Activated CD4-positive, alpha-beta T cell treated with anti-CD3 and anti-CD28 coated beads, Interleukin-2, amount 10 ng/mL, durations not matched to agents 24 days and 14 days (primary cell): ENCODE measurements around the gene OGDH. TPM values are rescaled to one million over a fixed set of nuclear protein-coding genes. Genes with fewer than 3 reads are reported as not detected.
"Not testable (repeated sequence)": the region's sequence is repeated elsewhere in the genome, so short reads cannot be mapped to it uniquely, and the experiment has no call there.

ENCODE experiments used
- DNase-seq: peaks from one replicate; pipeline ENCODE4 v3.0.0; 2022
- H3K27ac Mint-ChIP-seq: one replicate; pipeline ENCODE4 v1.8.0; 2022; ENCODE audit warnings: mild to moderate bottlenecking, mixed read lengths
- H3K27me3 Mint-ChIP-seq: one replicate; pipeline ENCODE4 v1.8.0; 2022; ENCODE audit warnings: mixed read lengths
- H3K36me3 Mint-ChIP-seq: one replicate; pipeline ENCODE4 v1.8.0; 2022; ENCODE audit warnings: low read depth, mild to moderate bottlenecking, mixed read lengths
- H3K4me1 Mint-ChIP-seq: one replicate; pipeline ENCODE4 v1.8.0; 2021; ENCODE audit warnings: mixed read lengths
- H3K4me3 Mint-ChIP-seq: one replicate; pipeline ENCODE4 v1.8.0; 2022; ENCODE audit warnings: mild to moderate bottlenecking, moderate library complexity, mixed read lengths
- H3K9me3 Mint-ChIP-seq: one replicate; pipeline ENCODE4 v1.8.0; 2021; ENCODE audit warnings: mixed read lengths
- intact Hi-C: fragments of 100-400 bp; cut with micrococcal nuclease; formaldehyde crosslinking; loops from one replicate; pipeline ENCODE4 v1.15.1; 2023
- total RNA-seq: library from RNA; stranded (reverse); gene quantifications from 2 replicates; pipeline ENCODE4 v1.2.3, GENCODE V29; 2022

The OGDH gene
- 99.5 and 102 TPM in 2 replicates for total RNA-seq

- intact Hi-C loops, result loop anchor here (1.0 to 5.0 kb wide), 12 partner anchors 11 to 504 kb away; partner anchors contain the start of genes CCM2, H2AZ2, MYO1G and PPIA
- peaks cover 12% of the 10 kb centered on the region for H3K36me3 Mint-ChIP-seq
Observed at GRCh38 chr7:44606341-44607140, at the start of gene OGDH. OGDH (plus strand) TSS chr7:44606627; CDS start chr7:44624344, 17,717 bp downstream.

DNA sequence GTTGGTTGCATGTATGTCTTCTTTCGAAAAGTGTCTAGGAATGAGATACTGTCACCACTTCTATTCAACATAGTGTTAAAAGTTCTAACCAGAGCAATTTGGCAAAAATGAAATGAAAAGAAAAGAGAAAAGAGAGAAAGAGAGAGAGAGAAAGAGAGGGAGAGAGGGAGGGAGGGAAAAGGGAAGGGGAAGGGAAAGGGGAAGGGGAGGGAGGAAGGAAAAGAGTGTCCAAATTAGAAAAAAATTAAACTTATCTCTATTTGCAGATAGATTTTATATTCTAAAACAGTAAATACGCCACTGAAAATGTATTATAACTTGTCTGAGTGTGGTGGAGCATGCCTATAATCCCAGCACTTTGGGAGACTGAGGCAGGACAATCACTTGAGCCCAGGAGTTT, 48.9 kb upstream of the OGDH start:
- Mint-ChIP-seq H3K27me3 (peaks cover 13% of the 10 kb centered on the region), H3K36me3 (no peaks in the 10 kb centered on the region), H3K27ac (no peak overlapping the region), H3K4me1 (no peaks in the 10 kb centered on the region), H3K9me3 (no peaks in the 10 kb centered on the region), H3K4me3 (no peak overlapping the region)
- intact Hi-C loops, result no loop called here
- DNase-seq, result no peak

More at GRCh38 chr7:44606341-44607140, at the start of gene OGDH:
- no peaks in the 10 kb centered on the region for H3K9me3 Mint-ChIP-seq
- H3K27me3 Mint-ChIP-seq, result peaks cover 11% of the 10 kb centered on the region
- peak within 1 kb of the TSS; percentile 99 for H3K4me3 Mint-ChIP-seq
- peak; percentile 100 for DNase-seq
- peak within 1 kb of the TSS; percentile 100 for H3K27ac Mint-ChIP-seq
- peaks cover 30% of the 10 kb centered on the region for H3K4me1 Mint-ChIP-seq

- H3K27ac Mint-ChIP-seq, result no peak overlapping the region
- peaks cover 9% of the 10 kb centered on the region for H3K36me3 Mint-ChIP-seq
- no peaks in the 10 kb centered on the region for H3K4me1 Mint-ChIP-seq
- H3K9me3 Mint-ChIP-seq, result no peaks in the 10 kb centered on the region
- H3K27me3 Mint-ChIP-seq, result peaks cover 10% of the 10 kb centered on the region
- H3K4me3 Mint-ChIP-seq, result no peak overlapping the region
- DNase-seq, result no peak
- intact Hi-C loops, result no loop called here
Observed at GRCh38 chr7:44559485-44559884, 46.9 kb upstream of the OGDH start.

DNA sequence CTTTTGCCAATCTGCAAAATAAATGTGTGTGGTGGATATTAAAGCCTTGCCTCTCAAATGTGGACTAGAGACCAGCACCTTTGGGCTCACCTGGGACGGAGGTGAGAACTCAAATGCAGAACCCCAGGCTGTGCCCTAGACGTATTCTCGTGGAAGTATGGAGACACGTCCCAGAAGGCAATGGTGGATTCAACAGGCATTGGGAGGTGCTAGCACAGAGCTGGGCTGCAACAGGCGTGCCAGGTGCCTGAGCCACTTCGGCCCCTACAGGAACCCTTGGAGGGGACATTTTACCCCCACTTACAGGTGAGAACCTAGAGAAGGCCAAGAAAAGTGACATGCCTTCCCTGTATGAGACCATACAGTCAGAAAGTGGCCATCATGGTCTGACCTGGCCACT, 44.9 kb upstream of the OGDH start:
- intact Hi-C loops, result no loop called here
- Mint-ChIP-seq H3K36me3 (peaks cover 23% of the 10 kb centered on the region), H3K4me3 (no peak overlapping the region), H3K9me3 (no peaks in the 10 kb centered on the region), H3K27me3 (peaks cover 3% of the 10 kb centered on the region), H3K27ac (no peak overlapping the region), H3K4me1 (no peaks in the 10 kb centered on the region)
- no peak for DNase-seq

DNA sequence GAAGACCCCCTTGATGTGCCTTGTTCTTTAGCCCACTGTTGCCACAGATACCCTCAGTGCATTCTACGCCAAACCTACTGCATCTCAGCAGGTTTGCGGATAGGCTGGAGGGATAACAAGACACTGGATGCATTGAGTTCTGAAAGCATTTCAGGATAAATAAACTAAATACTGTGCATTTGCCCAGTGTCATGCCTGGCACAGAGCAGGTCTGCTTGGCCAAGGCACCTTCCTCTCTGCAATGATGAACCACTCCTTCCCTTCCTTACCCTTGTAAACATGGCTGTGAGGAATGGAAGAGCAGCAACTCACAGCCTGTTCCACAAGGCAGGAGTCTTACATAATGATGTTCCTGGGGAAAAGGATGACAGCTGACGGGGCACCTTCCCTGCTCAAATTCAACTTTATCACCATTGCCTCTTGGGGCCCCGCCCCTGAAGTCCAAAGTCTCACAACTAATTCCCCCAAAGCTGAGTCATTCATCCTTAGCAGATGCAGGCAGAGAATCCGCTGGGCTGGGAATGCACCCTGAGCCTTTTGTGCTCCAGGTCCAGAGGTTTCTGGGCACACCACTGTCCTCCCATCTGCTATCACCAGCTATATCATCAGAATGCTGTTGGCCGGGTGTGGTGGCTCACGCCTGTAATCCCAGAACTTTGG, 44.3 kb upstream of the OGDH start:
- Mint-ChIP-seq H3K9me3 (no peaks in the 10 kb centered on the region), H3K36me3 (peaks cover 27% of the 10 kb centered on the region), H3K4me1 (no peaks in the 10 kb centered on the region), H3K27ac (no peak overlapping the region), H3K27me3 (peaks cover 2% of the 10 kb centered on the region), H3K4me3 (no peak overlapping the region)
- no peak for DNase-seq
- intact Hi-C loops, result no loop called here

DNA sequence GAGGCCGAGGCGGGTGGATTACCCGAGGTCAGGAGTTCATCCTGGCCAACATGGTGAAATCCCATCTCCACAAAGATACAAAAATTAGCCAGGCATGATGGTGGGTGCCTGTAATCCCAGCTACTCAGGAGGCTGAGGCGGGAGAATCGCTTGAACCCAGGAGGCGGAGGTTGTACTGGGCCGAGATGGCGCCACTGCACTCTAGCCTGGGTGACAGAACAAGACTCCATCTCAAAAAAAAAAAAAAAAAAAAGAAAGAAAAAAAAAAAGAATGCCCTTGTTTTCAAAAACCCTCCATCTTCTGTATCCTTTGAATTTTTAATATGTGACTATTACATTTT, 43.8 kb upstream of the OGDH start:
- peaks cover 32% of the 10 kb centered on the region for H3K36me3 Mint-ChIP-seq

DNA sequence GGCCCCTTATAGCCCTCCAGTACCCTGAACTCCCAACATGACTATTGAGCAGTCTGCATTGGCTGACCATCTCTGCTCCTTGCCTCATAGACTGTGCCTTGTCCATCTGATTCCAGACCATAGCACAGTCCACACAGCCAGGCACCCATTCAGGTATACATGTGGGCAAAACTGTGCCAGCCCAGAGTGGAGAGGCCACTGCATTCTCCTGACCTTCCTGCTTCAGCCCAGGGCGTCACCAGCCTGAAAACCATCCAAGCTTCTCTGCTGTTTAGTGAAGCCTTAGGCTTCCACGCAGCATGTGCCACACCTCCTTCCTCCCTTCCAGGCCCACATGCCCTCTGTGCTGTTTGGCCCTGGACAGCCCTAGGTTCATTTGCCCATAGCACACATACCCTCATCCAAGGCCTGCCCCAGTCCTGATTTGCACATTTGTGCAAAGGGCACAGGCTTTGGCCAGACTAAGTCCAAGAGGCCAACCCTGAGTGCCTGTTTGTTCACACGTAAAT, 43.2 kb upstream of the OGDH start:
- H3K4me1 Mint-ChIP-seq, result no peaks in the 10 kb centered on the region
- H3K4me3 Mint-ChIP-seq, result no peak overlapping the region
- H3K36me3 Mint-ChIP-seq, result peaks cover 37% of the 10 kb centered on the region
- no peak for DNase-seq
- no peaks in the 10 kb centered on the region for H3K9me3 Mint-ChIP-seq
- intact Hi-C loops, result no loop called here
- H3K27ac Mint-ChIP-seq, result no peak overlapping the region
- no peaks in the 10 kb centered on the region for H3K27me3 Mint-ChIP-seq

More for the DNA sequence above, 43.8 kb upstream of the OGDH start:
- H3K27me3 Mint-ChIP-seq, H3K27ac Mint-ChIP-seq, DNase-seq, H3K9me3 Mint-ChIP-seq, intact Hi-C loops, H3K4me3 Mint-ChIP-seq, H3K4me1 Mint-ChIP-seq: not testable (repeated sequence)

GRCh38 chr7:44564606-44565005, 41.8 kb upstream of the OGDH start:
- no peaks in the 10 kb centered on the region for H3K4me1 Mint-ChIP-seq
- intact Hi-C loops, result loop anchor here (2.0 kb wide), 2 partner anchors 216 to 324 kb away; no protein-coding TSS in a partner anchor
- H3K36me3 Mint-ChIP-seq, result peaks cover 49% of the 10 kb centered on the region
- no peak overlapping the region for H3K27ac Mint-ChIP-seq
- no peak overlapping the region for H3K4me3 Mint-ChIP-seq
- DNase-seq, result no peak
- no peaks in the 10 kb centered on the region for H3K27me3 Mint-ChIP-seq
- H3K9me3 Mint-ChIP-seq, result no peaks in the 10 kb centered on the region

GRCh38 chr7:44565097-44565794, 41.2 kb upstream of the OGDH start:
- intact Hi-C loops, result loop anchor here (2.0 kb wide), 2 partner anchors 216 to 324 kb away; no protein-coding TSS in a partner anchor
- Mint-ChIP-seq H3K27me3 (no peaks in the 10 kb centered on the region), H3K9me3 (no peaks in the 10 kb centered on the region), H3K36me3 (peaks cover 53% of the 10 kb centered on the region), H3K27ac (peak overlapping the region; percentile 38), H3K4me1 (no peaks in the 10 kb centered on the region), H3K4me3 (no peak overlapping the region)
- DNase-seq, result peak; percentile 90

DNA sequence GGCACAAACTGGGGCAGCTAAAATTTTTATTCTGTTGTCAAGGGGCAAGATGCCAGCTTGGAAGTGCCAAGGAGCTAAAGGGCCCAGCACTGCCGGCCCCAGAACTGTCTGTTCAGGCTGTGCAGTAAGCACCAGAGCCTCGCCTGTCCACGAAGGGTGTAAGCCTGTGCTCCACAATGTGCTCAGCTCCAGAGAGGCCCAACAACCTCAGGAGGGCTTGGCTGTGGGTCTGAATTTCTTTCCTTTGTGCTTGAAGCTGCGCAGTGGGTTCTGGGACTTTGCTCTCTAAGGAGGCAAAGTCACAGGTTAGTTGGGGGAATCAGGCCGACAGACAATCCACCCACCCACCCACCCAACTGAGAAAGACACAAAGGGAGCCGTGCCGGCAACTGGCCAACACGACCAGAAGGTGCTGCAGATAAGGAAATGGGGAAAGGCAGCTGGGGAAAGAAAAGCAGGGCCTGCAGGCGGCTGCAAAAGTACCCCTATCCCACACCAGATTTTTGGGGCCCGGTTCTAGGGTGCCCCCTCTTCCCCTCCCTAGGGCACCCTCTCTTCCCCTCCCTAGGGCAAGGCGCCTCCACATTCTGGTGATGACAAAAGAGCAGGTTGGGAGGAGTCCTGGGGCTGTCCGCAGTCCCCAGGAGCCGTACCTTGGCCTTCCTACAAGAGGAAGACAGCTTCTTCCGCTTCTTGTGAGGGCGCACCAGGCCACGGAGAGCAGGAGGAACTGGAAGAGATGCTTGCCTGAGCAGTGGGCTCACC, 40.5 kb upstream of the OGDH start:
- no peaks in the 10 kb centered on the region for H3K9me3 Mint-ChIP-seq
- H3K4me1 Mint-ChIP-seq, result no peaks in the 10 kb centered on the region
- H3K36me3 Mint-ChIP-seq, result peaks cover 59% of the 10 kb centered on the region
- no peak for DNase-seq
- no peak overlapping the region for H3K27ac Mint-ChIP-seq
- no peaks in the 10 kb centered on the region for H3K27me3 Mint-ChIP-seq
- intact Hi-C loops, result loop anchor here (2.0 kb wide), 2 partner anchors 217 to 325 kb away; no protein-coding TSS in a partner anchor
- no peak overlapping the region for H3K4me3 Mint-ChIP-seq

- intact Hi-C loops, result no loop called here
- no peak overlapping the region for H3K27ac Mint-ChIP-seq
Observed at GRCh38 chr7:44566680-44567079, 39.7 kb upstream of the OGDH start.

DNA sequence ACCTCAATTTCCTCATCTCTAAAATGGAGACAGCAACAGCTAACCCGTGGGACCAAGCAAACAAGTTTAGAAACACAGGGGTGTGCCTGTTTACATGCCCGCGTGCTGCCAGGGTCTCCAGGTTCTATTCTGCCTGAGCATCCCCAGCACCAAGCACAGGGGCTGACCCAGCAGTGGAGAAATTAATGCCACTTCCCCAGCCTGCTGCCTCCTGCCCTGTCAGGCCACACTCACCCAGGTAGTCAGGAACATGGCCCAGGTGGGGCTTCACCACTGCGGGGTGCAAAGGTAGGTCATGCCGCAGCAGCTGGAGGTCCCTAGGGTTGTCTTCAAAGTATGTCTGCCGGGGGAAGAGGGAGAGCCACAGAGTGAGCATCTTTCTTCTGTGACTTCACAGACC, 38.5 kb upstream of the OGDH start:
- intact Hi-C loops, result no loop called here
- no peaks in the 10 kb centered on the region for H3K27me3 Mint-ChIP-seq
- H3K27ac Mint-ChIP-seq, result no peak overlapping the region
- H3K36me3 Mint-ChIP-seq, result peaks cover 77% of the 10 kb centered on the region
- no peak for DNase-seq
- H3K9me3 Mint-ChIP-seq, result no peaks in the 10 kb centered on the region
- H3K4me1 Mint-ChIP-seq, result peaks cover 8% of the 10 kb centered on the region
- H3K4me3 Mint-ChIP-seq, result no peak overlapping the region

More at GRCh38 chr7:44566680-44567079, 39.7 kb upstream of the OGDH start:
- Mint-ChIP-seq H3K27me3 (no peaks in the 10 kb centered on the region), H3K4me1 (no peaks in the 10 kb centered on the region), H3K4me3 (no peak overlapping the region), H3K9me3 (no peaks in the 10 kb centered on the region), H3K36me3 (peaks cover 66% of the 10 kb centered on the region)
- no peak for DNase-seq
